Measurements from ENCODE around the gene FOXI2.

Gene FOXI2

DNA sequence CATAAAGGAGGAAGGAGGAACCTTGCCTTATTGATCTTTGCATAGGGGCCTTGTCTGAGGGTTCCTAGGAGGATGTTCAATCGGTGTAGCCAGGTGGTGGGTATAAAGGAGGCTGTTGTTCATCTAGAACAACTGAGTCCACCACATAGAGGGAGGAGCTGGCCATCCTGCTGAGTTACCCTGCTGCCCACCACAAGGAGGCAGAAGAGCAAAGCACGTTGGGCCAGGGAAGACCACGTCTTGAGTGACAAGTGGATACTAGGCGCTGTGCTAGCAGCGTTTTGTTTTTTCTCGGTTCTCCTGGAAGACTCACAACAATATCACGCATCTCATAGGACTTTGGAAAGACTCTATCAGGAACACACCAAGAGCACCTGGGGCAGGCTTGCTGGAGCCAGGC lies 20.0 kb downstream of the FOXI2 start:
- Histone ChIP-seq H3K4me2 (ENCODE audit: low read length) (no peak overlapping the region), H3K36me3 (ENCODE audit: control insufficient read depth, low read length) (no peaks in the 10 kb centered on the region), H3K9me3 (ENCODE audit: control insufficient read depth, insufficient read depth, low read length) (no peaks in the 10 kb centered on the region), H3K79me2 (ENCODE audit: control insufficient read depth, low read length) (no peaks in the 10 kb centered on the region), H3K27me3 (ENCODE audit: control insufficient read depth, low read length) (peaks cover 2% of the 10 kb centered on the region; the same call in 1 of the 2 replicates), H3K27ac (ENCODE audit: low read depth, low read length) (no peak overlapping the region), H3K4me1 (ENCODE audit: control insufficient read depth, low read length) (no peaks in the 10 kb centered on the region), H3K4me3 (ENCODE audit: low read length) (no peak overlapping the region), H3F3A (ENCODE audit: control insufficient read depth, insufficient read depth) (no peaks in the 10 kb centered on the region), H3K9me2 (replicated peaks; ENCODE audit: control insufficient read depth, low read length) (no peaks in the 10 kb centered on the region), H4K20me1 (ENCODE audit: control insufficient read depth, insufficient read depth, low read depth, low read length) (no peaks in the 10 kb centered on the region)
- TF ChIP-seq EZH2phosphoT487 (IDR thresholded peaks at IDR 0.05; ENCODE audit: borderline replicate concordance, low read length) (no peak), CTCF (IDR thresholded peaks at IDR 0.05; ENCODE audit: low read depth, low read length, poor library complexity, severe bottlenecking) (no peak)

DNA sequence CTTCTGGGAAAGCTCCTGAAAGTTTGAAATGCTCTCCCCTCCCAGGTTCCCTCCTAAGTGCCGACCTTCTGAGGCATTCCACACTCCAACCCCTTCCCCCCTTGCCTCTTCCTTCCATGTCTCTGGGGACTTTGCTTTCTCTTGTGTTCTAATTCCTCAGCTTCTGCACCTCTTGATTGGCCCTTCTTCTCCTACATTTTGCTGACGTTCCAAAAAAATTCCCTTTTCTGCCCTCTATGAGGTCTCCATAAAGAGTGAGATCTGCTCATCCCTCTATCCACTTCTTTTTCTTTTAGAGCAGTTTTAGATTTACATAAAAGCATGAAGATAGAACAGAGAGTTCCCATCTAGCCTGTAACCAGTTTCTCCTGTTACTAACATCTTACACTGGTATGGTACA lies 22.3 kb downstream of the FOXI2 start:
- TF ChIP-seq CTCF (IDR thresholded peaks at IDR 0.05; ENCODE audit: low read depth, low read length, poor library complexity, severe bottlenecking) (no peak), EZH2phosphoT487 (IDR thresholded peaks at IDR 0.05; ENCODE audit: borderline replicate concordance, low read length) (no peak)
- no peak overlapping the region for H3K4me3 ChIP-seq (ENCODE audit: low read length)

DNA sequence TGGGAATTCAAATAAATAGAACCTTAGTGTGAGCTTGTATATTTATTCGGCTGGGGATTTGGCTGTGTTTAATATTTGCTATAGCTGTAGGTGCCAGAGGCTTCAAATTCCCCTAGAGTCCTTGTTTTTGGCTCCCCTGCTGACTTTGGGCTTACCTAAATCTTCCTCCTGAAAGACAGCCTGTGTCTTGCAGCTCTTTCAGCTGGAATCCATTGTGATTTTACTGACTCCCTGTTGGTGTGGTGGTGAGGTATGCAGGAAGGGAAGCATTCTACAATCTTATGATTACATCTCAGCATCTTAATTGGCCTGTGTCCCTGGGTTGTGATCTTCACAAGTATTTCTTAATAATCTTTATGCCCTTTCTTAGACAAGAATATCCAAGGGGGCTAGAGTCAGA lies 25.9 kb downstream of the FOXI2 start:
- no peaks in the 10 kb centered on the region for H3K27me3 ChIP-seq (ENCODE audit: control insufficient read depth, low read length)
- no peaks in the 10 kb centered on the region for H3K4me1 ChIP-seq (ENCODE audit: control insufficient read depth, low read length)
- TF ChIP-seq CTCF (IDR thresholded peaks at IDR 0.05; ENCODE audit: low read depth, low read length, poor library complexity, severe bottlenecking) (no peak), EZH2phosphoT487 (IDR thresholded peaks at IDR 0.05; ENCODE audit: borderline replicate concordance, low read length) (no peak)
- H4K20me1 ChIP-seq (ENCODE audit: control insufficient read depth, insufficient read depth, low read depth, low read length) = no peaks in the 10 kb centered on the region
- H3F3A ChIP-seq (ENCODE audit: control insufficient read depth, insufficient read depth) = no peaks in the 10 kb centered on the region
- no peaks in the 10 kb centered on the region for H3K9me3 ChIP-seq (ENCODE audit: control insufficient read depth, insufficient read depth, low read length)
- no peaks in the 10 kb centered on the region for H3K9me2 ChIP-seq (replicated peaks; ENCODE audit: control insufficient read depth, low read length)
- no peaks in the 10 kb centered on the region for H3K36me3 ChIP-seq (ENCODE audit: control insufficient read depth, low read length)
- H3K4me2 ChIP-seq (ENCODE audit: low read length) = no peak overlapping the region
- no peak overlapping the region for H3K4me3 ChIP-seq (ENCODE audit: low read length)
- H3K27ac ChIP-seq (ENCODE audit: low read depth, low read length) = no peak overlapping the region
- no peaks in the 10 kb centered on the region for H3K79me2 ChIP-seq (ENCODE audit: control insufficient read depth, low read length)

More for the DNA sequence above, 22.3 kb downstream of the FOXI2 start:
- H3K4me2 ChIP-seq (ENCODE audit: low read length) = no peak overlapping the region
- no peaks in the 10 kb centered on the region for H4K20me1 ChIP-seq (ENCODE audit: control insufficient read depth, insufficient read depth, low read depth, low read length)
- H3K4me1 ChIP-seq (ENCODE audit: control insufficient read depth, low read length) = no peaks in the 10 kb centered on the region
- peaks cover 2% of the 10 kb centered on the region; the same call in 1 of the 2 replicates for H3K27me3 ChIP-seq (ENCODE audit: control insufficient read depth, low read length)
- no peaks in the 10 kb centered on the region for H3K9me3 ChIP-seq (ENCODE audit: control insufficient read depth, insufficient read depth, low read length)
- no peaks in the 10 kb centered on the region for H3K36me3 ChIP-seq (ENCODE audit: control insufficient read depth, low read length)
- H3K27ac ChIP-seq (ENCODE audit: low read depth, low read length) = no peak overlapping the region
- no peaks in the 10 kb centered on the region for H3F3A ChIP-seq (ENCODE audit: control insufficient read depth, insufficient read depth)
- no peaks in the 10 kb centered on the region for H3K79me2 ChIP-seq (ENCODE audit: control insufficient read depth, low read length)
- H3K9me2 ChIP-seq (replicated peaks; ENCODE audit: control insufficient read depth, low read length) = no peaks in the 10 kb centered on the region
